Colon (tissue), 2 donors: ENCODE measurements around the gene C1QTNF8.

Source experiments
- FAIRE-seq: peaks from 2 replicates; lab custom pipeline; 2012; peaks lifted over from hg19 to GRCh38; lab: Jason Lieb, UNC
- donor health status: control.
- donor health status: control.

The C1QTNF8 gene

DNA sequence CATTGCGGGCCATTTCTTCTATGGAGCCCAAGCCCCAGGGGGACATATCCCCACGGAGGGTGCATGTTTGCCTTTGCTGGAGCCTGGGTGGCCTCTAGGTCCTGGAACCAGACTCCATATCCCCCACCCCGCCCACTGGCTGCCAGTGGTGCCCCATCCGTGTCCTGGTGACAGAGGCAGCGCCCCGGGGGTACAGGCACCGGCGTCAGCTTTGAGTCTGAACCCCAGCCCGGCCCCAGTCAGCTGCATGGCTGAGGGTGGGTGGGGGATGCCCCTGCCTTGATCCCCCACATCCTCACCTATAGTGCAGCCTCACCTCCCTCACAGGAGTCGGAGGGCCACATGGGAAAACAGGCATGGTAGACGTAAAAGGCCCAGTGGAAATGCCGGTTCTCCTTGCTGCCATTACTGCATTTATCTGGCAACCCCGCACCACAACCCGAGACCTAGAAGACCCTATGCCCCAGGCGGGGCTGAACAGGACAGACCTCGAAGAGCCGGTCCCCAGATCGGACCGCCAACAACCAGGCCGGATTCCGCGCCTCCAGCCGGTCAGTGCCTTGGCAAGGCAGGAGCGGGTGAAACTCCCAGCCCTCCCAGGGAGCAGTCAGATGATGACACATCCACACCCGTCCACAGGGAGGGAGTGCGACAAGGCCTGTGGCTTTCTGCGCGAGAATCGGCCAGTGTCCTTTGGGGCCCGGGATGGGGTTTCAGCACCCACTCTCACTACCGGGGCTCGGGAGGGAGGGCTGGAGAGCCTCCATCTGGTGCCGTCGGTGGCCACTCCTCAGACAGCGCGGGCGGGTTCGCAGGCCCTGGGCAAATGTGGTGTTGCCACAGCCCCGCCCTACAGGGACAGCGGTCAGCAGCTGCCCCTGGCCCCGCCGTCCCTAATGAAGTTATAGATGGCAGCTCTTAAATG, 35.4 kb downstream of the C1QTNF8 start:
- no peak for FAIRE-seq

DNA sequence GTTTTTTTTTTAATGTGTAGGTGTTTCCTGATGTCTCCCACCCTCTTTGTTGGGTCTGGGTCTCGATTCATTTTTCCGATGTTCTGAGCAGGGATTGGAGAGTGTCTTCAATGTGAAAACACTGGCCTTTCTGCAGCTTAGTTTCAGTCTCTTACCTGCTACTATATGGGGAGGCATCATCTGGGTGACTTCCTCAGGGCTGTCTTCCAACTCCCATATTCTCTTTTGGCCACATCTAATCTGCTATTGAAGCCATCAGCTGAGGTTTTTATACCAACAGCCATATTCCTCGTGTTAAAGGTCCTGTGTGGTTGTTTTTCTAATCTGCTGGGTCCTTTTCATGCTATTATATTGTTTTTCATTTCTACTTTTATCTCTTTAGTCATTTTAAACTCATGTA, 36.7 kb downstream of the C1QTNF8 start:
- FAIRE-seq = no peak

DNA sequence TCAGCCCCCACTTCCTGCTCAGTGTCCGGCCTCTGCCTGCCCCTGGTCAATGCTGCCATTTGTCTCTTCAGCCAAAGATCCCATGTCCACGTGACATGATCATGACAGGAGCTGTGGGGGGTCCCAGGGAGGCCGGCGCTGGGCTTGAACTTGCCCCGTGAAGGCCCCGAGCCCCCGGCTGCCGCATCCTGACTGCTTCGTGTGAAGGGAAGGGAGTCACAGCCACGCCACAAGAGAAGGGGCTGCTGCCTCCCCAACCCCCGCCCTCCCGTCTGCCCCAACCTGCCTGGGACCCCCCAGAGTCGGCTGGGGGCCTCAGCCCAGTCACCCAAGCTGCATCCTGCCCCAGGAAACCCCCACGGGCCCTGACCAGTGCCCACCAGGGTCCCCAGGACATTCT, 37.8 kb downstream of the C1QTNF8 start:
- FAIRE-seq = no peak

GRCh38 chr16:1057252-1057932, 38.7 kb downstream of the C1QTNF8 start:
- no peak for FAIRE-seq

GRCh38 chr16:1056196-1056595, 39.8 kb downstream of the C1QTNF8 start:
- FAIRE-seq = no peak

DNA sequence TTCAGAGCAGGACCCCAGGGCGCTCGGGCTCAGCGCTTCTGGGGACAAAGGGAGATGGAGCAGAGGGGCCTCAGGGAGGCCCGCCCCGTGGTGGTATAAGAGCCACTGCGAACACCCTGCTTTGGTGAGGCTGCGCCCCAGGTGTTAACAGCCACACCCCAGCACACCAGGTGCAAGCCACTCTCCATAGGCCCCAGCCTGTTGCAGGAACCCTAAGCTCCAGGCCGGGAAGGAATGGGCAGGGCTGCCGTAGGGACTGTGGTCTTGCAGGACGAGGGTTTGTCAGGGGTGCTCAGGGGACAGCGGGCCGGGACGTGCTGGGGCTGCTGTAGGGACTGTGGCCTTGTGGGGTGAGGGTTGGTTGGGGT, 40.5 kb downstream of the C1QTNF8 start:
- no peak for FAIRE-seq

DNA sequence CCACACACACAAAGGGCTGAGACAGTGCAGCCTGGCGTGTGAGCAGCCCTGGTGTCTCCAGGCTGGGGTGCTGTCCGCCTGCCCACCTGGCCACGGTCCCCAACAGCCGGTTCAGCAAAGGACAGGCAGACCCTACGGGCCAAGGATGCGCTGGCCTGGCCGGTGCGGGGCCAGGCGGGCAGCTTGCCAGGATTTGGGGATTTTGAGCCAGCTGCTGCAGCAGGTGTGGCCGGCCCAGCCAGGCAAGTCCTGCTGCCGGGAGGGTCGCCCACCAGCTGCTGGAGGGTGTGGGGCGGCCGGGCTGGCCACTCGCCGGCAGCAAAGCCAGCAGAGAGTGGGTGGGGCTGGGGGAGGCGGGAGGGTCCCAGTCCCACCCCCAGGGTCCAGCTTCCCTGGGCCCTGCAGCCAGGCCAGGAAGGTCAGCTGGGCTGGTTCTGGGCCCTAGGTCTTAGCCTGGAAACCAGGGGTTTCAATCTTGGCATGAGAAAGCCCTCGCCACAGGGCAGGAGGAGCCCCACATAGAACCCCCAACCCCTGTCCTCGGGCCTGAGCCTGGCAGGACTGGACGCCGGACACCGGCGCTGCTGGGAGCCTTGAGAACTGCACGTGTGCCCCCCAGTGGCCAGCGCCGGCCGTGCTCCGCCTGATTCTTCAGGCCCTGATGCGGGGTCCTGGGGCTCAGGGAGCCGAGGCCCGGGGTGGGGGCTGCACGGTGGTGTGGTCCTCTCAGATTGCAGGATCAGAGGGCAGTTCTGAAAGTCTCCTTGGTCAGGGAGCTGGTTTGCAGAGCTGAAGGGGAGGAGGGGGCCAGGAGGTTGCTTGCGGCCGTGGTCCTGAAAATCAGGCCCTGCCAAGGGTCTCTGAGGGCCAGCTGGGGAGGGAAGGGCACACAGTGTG, 41.1 kb downstream of the C1QTNF8 start:
- FAIRE-seq = no peak

DNA sequence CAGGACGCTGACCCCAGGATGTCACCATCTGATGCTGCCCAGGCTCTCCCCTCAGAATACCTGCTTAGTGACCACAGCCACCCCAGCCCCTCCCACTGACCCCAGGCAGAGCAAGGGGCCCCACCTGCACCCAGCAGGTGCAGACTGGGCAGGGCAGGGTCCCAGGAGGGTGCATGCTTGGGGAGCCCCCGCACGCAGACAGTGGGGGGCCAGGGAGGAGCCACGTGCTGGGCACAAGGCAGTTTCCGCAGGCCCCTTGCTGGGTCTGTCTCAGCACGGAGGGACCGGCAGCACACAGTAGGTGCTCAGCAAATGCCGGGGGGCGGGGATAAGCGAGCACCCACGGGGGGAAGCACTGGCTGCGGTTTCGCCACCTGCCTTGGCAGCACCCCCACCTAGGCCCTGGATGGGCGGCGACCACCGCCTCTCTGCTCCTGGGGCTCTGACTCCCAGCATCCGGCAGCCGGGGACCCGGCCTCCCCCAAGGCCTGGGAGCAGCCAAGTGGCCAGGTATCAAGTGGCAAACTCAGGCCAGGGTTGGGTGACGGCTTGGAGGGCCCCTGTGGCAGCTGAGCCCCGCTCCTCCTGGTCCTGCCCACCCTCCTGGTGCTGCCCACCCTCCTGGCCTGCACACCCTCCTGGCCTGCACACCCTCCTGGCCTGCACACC, 42.2 kb downstream of the C1QTNF8 start:
- FAIRE-seq = no peak

- no peak for FAIRE-seq
Observed at GRCh38 chr16:1053121-1053521, 42.9 kb downstream of the C1QTNF8 start.

GRCh38 chr16:1052721-1053120, 43.3 kb downstream of the C1QTNF8 start:
- FAIRE-seq = no peak

- no peak for FAIRE-seq
Observed at GRCh38 chr16:1051446-1051845, 44.6 kb downstream of the C1QTNF8 start.

DNA sequence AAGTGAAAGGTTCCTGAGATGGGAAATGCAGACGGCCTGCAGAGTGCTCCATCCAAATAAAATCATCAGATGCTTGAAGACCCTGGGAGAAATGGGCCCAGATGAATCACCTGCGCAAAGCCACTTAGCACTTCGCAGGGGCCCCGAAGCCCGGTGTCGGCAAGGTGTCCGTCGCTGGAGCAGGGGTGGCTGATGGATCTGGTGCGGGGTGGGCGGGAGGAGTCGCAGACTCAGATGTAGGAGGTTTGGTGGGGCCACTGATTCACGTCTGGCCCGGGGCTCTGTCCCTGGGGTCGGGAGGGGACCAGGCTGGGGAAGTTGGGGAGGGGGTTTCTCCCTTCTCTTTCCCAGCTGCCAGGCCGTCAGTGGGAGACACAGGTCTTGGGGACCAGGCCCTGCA, 45.1 kb downstream of the C1QTNF8 start:
- no peak for FAIRE-seq

DNA sequence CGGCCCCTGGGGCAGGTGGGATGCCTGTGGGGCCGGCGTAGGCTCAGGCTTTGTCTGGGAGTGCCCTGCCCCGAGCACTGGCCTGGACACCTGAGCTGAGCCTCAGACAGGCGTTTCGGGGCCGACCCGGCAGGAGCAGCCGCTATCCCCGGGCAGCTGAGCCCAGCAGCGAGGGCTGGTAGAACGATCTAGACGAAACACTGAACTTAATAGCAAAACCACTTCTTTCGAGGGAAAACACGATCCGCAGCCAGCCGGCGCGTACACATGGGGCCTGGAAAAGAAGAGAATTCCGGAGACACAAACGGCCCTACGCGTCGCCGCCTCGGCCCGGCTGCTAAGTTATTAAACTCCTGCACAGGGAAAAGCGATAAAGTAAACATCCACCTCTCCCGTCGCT, 45.5 kb downstream of the C1QTNF8 start:
- FAIRE-seq = no peak

DNA sequence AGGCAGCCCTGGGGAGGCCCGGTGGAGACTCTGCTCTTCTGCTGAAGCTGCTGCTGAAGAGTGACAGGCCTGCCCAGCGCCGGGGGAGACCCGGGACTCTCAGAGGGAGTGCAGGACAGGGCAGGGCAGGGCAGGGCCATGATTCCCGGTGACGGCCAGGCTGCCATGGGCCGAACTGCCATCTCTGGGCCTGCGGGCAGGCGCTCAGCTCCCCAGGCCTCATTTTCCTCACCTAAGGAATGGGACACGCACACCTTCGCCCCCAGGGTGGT, 46.1 kb downstream of the C1QTNF8 start:
- FAIRE-seq = no peak

DNA sequence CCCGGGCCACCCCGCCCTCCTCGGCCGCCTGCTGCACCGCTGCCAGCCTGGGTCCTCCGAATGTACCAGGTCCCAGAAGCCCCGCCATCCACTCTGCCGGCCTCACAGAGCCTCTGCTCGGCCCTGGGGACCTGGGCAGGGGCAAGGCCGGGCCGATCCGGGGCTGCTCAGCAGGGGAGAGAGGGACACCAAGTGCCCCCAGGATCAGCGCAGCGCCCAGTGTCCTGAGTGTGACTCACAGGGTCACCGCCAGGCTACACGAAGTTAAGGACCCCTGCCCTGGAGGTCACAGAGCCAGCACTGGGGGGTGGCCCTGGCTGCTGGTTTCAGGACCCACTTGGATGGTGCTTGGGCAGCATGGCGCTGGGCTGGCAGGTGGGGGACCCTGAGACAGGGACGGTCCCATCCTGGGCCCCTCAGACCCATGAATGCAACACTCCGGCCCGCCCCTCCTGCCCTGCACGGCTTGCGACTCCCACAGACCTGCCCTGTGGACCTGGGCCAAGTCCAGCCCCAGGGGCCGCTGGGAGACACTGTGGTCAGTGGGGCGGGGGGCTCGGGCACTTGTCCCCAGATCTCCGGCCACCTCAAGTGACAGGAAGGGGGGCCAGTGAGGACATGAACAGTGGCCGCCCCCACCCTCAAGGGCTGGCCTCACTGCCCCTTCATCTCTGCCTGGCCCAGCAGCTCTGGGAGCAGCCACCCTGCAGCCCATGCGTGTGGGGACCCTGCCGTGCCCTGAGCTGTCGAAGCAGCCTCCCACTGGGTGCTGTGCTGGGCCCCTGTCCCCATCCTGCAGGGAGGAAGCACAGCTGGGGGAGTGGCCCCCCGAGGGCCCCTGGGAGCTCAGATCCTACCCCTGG, 46.7 kb downstream of the C1QTNF8 start:
- FAIRE-seq = no peak

GRCh38 chr16:1048442-1049112, 47.5 kb downstream of the C1QTNF8 start:
- no peak for FAIRE-seq

- FAIRE-seq = no peak
Observed at GRCh38 chr16:1047801-1048200, 48.2 kb downstream of the C1QTNF8 start.

- no peak for FAIRE-seq
Observed at GRCh38 chr16:1047123-1047522, 48.9 kb downstream of the C1QTNF8 start.

- no peak for FAIRE-seq
Observed at GRCh38 chr16:1045993-1046911, 49.8 kb downstream of the C1QTNF8 start.
